DND-41 (cell line): Measurements from ENCODE around the gene GUCY2D.
"Not testable (repeated sequence)": the region's sequence is repeated elsewhere in the genome, so short reads cannot be mapped to it uniquely, and the experiment has no call there.

Experiments
- ATAC-seq: fragments of 200-7000 bp; cut with Tn5 transposase; 3 replicates; pipeline ENCODE4 v1.9.1; 2021; ENCODE audit warnings: low read depth; ENCODE audit not compliant: insufficient read depth
- DNase-seq: peaks from one replicate; pipeline ENCODE4 v3.0.0-alpha.2; 2020
- H2AFZ ChIP-seq: 2 replicates; pipeline ENCODE4 v1.6.0; 2012; ENCODE audit warnings: low read depth, low read length
- H3K27ac ChIP-seq: 2 replicates; pipeline ENCODE4 v1.5.1; 2012; ENCODE audit warnings: low read length, inconsistent platforms
- H3K27me3 ChIP-seq: fragments of 200-600 bp; sonication (generic); 2 replicates; pipeline ENCODE4 v1.6.0; 2012; ENCODE audit warnings: low read length, mild to moderate bottlenecking, inconsistent platforms; ENCODE audit not compliant: insufficient read depth, poor library complexity
- H3K36me3 ChIP-seq: 2 replicates; pipeline ENCODE4 v1.5.1; 2012; ENCODE audit warnings: low read length, inconsistent platforms; ENCODE audit not compliant: insufficient read depth
- H3K4me1 ChIP-seq: 2 replicates; pipeline ENCODE4 v1.5.1; 2012; ENCODE audit warnings: mild to moderate bottlenecking, low read length; ENCODE audit not compliant: insufficient read depth
- H3K4me2 ChIP-seq: 2 replicates; pipeline ENCODE4 v1.6.0; 2012; ENCODE audit warnings: mild to moderate bottlenecking, moderate library complexity, low read length, inconsistent platforms; ENCODE audit not compliant: insufficient read depth
- H3K4me3 ChIP-seq, 2 experiments: fragments of 200-600 bp in 1 of 2; shearing (Covaris generic) in 1 of 2; 2 replicates each; pipeline ENCODE4 v1.5.1; 2012 to 2016; ENCODE audit warnings: inconsistent platforms in 2 of 2, low read length in 2 of 2, mild to moderate bottlenecking in 2 of 2, low read depth in 1 of 2, moderate library complexity in 1 of 2
- H3K79me2 ChIP-seq: 2 replicates; pipeline ENCODE4 v1.6.0; 2012; ENCODE audit warnings: low read length, inconsistent platforms; ENCODE audit not compliant: insufficient read depth
- H3K9ac ChIP-seq: 2 replicates; pipeline ENCODE4 v1.6.0; 2012; ENCODE audit warnings: low read depth, mild to moderate bottlenecking, inconsistent platforms, low read length, moderate library complexity
- H3K9me3 ChIP-seq: 2 replicates; pipeline ENCODE4 v1.5.1; 2012; ENCODE audit warnings: low read length, moderate library complexity, mild to moderate bottlenecking, inconsistent platforms; ENCODE audit not compliant: insufficient read depth, severe bottlenecking
- H4K20me1 ChIP-seq: 2 replicates; pipeline ENCODE4 v1.6.0; 2012; ENCODE audit warnings: low read length; ENCODE audit not compliant: insufficient read depth
- EZH2 ChIP-seq: IDR thresholded peaks from 3 replicates; pipeline ENCODE4 v1.6.1; 2012; ENCODE audit warnings: borderline replicate concordance, low read depth, mild to moderate bottlenecking, moderate library complexity, low read length, inconsistent platforms; ENCODE audit not compliant: severe bottlenecking
- TF ChIP-seq, protein P1 (sequence below): IDR thresholded peaks from 2 replicates; pipeline ENCODE4 v1.5.1; 2012; ENCODE audit warnings: borderline replicate concordance, low read length, moderate library complexity, mild to moderate bottlenecking; ENCODE audit not compliant: poor library complexity, severe bottlenecking; ENCODE audit errors: extremely low read depth

The GUCY2D gene

DNA sequence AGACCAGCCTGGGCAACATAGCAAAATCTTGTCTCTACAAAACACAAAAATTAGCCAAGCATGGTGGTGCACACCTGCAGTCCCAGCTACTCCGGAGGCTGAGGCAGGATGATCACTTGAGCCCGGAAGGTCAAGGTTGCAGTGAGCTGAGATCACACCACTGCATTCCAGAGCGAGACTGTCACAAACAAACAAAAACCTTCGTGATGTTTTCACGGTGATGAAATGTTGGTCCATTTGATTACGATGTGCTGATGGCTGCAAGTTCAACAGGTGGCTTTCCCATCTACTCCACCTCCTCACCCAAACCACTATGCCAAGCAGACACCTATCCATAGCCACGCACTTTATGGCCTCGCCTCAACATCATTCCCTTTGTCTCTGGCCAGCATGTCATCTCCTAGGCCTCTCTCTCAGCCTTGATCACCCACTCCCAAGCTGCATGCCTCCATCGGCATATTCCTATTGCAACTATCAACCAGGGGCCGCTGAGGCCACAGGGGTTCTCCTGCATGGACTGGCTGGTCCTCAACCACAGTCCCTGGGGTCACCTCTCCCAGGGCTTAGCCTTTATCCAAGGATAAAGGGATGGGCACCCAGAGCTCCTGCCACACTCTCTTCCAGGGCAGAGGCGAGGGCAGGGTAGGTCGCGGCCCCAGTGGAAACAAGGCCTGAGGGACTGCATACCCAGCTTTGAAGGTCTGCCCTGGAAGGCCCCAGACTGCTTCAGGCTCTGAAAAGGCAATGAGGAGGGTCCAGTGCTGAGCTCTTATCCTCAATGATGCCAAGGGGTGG lies 19.3 kb downstream of the GUCY2D start:
- Histone ChIP-seq H3K79me2 (no peaks in the 10 kb centered on the region), H3K4me3 (no peak overlapping the region), H3K9ac (no peak overlapping the region), H4K20me1 (no peaks in the 10 kb centered on the region), H3K9me3 (no peaks in the 10 kb centered on the region), H3K27me3 (peaks cover 9% of the 10 kb centered on the region), H3K36me3 (no peaks in the 10 kb centered on the region), H3K27ac (no peak overlapping the region), H2AFZ (no peak overlapping the region), H3K4me2 (no peak overlapping the region), H3K4me1 (no peaks in the 10 kb centered on the region)
- ATAC-seq (no peak), DNase-seq (no peak)
- no peak for TF ChIP-seq EZH2

DNA sequence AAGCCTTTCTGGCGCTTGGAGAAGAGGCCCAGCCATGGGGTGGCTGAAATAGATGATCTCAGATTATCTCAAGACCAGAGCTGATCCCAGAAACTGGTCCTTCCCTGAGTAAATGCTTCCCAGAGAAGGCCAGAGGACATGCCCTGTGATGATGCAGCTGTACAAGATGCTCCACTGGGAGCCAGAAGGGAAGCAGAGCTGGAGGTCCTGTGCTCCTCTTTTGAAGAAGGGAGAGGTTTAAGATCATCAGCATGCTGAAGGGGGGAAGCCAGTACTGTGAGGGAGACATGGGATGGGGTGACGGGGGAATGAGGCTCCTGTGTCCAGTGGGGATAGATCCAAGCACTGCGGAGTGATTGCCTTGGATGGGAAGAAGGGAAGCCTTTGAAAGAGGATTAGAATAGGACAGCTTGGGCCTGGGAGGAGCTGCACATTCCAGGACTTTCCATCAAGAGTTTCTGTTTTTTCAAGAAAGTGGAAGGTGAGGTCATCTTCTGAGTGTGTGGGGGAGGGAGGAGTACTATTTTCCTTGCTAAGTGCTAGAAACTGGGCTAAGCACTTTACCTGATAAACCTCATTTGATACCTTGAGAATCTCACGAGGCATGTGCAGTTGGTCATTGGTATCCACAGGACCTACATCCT lies 20.1 kb downstream of the GUCY2D start:
- DNase-seq (no peak), ATAC-seq (no peak)
- Histone ChIP-seq H3K4me2 (no peak overlapping the region), H3K27me3 (peaks cover 14% of the 10 kb centered on the region), H3K79me2 (no peaks in the 10 kb centered on the region), H3K9ac (no peak overlapping the region), H2AFZ (no peak overlapping the region), H3K27ac (no peak overlapping the region), H4K20me1 (no peaks in the 10 kb centered on the region), H3K9me3 (no peaks in the 10 kb centered on the region), H3K4me3 (no peak overlapping the region), H3K36me3 (no peaks in the 10 kb centered on the region), H3K4me1 (no peaks in the 10 kb centered on the region)
- TF ChIP-seq EZH2, result no peak
- TF ChIP-seq, protein P1, sequence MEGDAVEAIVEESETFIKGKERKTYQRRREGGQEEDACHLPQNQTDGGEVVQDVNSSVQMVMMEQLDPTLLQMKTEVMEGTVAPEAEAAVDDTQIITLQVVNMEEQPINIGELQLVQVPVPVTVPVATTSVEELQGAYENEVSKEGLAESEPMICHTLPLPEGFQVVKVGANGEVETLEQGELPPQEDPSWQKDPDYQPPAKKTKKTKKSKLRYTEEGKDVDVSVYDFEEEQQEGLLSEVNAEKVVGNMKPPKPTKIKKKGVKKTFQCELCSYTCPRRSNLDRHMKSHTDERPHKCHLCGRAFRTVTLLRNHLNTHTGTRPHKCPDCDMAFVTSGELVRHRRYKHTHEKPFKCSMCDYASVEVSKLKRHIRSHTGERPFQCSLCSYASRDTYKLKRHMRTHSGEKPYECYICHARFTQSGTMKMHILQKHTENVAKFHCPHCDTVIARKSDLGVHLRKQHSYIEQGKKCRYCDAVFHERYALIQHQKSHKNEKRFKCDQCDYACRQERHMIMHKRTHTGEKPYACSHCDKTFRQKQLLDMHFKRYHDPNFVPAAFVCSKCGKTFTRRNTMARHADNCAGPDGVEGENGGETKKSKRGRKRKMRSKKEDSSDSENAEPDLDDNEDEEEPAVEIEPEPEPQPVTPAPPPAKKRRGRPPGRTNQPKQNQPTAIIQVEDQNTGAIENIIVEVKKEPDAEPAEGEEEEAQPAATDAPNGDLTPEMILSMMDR, result no peak

DNA sequence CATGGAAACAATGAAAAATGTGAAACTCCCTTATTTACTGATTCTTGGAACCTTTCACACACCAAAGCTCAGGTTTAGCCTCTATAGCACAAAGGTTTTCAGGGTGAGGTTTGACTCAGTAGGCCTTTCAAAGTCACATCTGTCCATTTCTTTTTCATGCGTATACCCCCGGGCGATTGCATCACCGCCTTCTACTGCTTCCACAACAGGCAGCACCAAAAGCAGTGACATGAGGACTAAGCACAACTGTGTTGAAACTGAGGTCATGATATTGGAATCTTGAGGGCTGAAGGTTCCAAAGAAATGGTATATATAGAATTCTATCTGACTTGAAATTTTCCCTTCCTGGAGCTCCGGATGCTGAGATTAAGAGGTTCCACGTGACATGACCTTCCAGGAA lies 21.7 kb downstream of the GUCY2D start:
- not testable (repeated sequence) for H3K4me3 ChIP-seq, ATAC-seq, H3K27ac ChIP-seq, DNase-seq, H3K4me2 ChIP-seq, H3K79me2 ChIP-seq, H3K4me1 ChIP-seq, H3K9ac ChIP-seq, H4K20me1 ChIP-seq, H3K36me3 ChIP-seq, H2AFZ ChIP-seq, H3K9me3 ChIP-seq
- peaks cover 27% of the 10 kb centered on the region for H3K27me3 ChIP-seq

DNA sequence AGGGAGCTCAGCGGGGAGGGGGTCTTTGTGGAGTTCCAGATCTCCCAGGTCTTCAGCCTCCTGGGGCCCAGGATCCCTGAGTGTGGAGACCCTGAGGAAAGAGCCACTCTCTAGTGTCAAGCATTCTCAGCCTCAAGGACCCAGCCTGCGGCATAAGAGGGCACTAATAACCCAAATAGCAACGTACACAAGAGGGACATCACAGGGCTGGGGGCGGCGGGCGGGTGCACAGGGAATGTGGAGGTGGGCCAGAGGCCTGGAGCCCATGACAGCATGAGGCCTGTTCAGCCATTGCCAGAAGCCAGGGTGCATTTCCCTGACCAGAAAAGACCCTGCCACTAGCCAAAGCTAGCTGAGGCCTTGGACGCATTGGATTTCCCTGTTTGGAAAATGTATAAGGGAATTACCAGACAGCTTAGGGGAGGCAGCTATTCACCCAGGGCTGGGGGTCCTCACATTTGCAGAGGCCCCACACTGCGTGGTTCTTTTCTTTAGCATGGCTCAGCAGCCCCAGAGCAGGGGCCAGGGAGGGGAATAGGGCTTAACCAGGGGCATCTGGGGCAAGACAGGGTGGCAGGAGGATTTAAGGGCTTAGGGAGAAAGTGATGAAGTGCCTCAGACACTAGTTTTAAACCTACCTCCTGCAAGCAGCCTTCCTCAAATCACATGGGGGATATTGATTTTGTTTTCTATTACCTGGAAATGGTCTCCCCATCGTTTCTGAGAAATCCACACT lies 22.9 kb downstream of the GUCY2D start:
- Histone ChIP-seq H3K4me3 (no peak overlapping the region), H4K20me1 (no peaks in the 10 kb centered on the region), H3K9ac (no peak overlapping the region), H3K4me1 (no peaks in the 10 kb centered on the region), H3K27ac (no peak overlapping the region), H3K79me2 (no peaks in the 10 kb centered on the region), H3K36me3 (no peaks in the 10 kb centered on the region), H3K27me3 (peaks cover 24% of the 10 kb centered on the region), H3K9me3 (no peaks in the 10 kb centered on the region), H3K4me2 (no peak overlapping the region), H2AFZ (no peak overlapping the region)
- ATAC-seq (no peak), DNase-seq (no peak)
- TF ChIP-seq, protein P1, result no peak
- TF ChIP-seq EZH2, result no peak
